Fibroblast of the aortic adventitia (primary cell): ENCODE results near the gene LTBR. TPM values are rescaled to one million over a fixed set of nuclear protein-coding genes. Genes with fewer than 3 reads are reported as not detected.

Source experiments
- DNase-seq: peaks from one replicate; pipeline ENCODE4 v3.0.0-alpha.2; 2010; ENCODE audit warnings: low read depth
- H3K4me3 ChIP-seq: 2 replicates; pipeline ENCODE4 v1.5.1; 2011; ENCODE audit warnings: low read depth, mild to moderate bottlenecking, control low read depth, low read length, moderate library complexity
- total RNA-seq: library from RNA; depleted of rRNA; stranded (reverse); fragments of >200 nt; gene quantifications from 2 replicates; pipeline ENCODE4 v1.2.3, GENCODE V29; 2012; ENCODE audit warnings: low replicate concordance
- TF ChIP-seq, protein P1 (sequence below): IDR thresholded peaks from 2 replicates; pipeline ENCODE4 v1.5.1; 2011; ENCODE audit warnings: mild to moderate bottlenecking, low read length, control low read depth, inconsistent platforms; ENCODE audit not compliant: insufficient read depth

Gene LTBR
- total RNA-seq, 1 donor, result 93.7 TPM

DNA sequence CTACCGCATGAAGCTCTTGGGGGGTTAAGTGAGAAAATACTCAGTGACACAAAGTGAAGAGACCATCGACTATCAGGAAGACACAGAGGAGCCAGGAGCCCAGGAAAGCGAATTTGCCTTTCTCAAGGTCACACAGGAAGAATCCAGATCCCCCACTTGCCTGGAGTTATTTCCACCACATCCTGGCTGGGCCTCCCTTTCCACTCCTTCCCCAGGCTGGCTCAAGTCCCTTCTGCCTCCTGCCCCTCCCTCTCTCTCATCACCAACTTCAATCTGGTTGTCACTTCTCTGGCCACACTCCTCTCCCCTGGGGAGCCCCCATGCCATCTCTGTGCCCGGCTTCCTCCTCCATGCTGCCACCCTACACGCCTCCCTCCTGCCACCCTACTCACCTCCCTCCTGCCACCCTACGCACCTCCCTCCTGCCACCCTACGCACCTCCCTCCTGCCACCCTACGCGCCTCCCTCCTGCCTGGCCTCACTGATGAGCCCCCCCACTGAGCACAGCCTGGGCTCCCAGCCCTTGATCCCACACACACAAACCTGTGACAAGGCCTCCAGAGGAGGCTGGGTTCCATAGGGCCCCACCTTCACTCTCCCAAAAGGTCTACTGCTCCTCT lies 14.9 kb upstream of the LTBR start:
- TF ChIP-seq, protein P1, sequence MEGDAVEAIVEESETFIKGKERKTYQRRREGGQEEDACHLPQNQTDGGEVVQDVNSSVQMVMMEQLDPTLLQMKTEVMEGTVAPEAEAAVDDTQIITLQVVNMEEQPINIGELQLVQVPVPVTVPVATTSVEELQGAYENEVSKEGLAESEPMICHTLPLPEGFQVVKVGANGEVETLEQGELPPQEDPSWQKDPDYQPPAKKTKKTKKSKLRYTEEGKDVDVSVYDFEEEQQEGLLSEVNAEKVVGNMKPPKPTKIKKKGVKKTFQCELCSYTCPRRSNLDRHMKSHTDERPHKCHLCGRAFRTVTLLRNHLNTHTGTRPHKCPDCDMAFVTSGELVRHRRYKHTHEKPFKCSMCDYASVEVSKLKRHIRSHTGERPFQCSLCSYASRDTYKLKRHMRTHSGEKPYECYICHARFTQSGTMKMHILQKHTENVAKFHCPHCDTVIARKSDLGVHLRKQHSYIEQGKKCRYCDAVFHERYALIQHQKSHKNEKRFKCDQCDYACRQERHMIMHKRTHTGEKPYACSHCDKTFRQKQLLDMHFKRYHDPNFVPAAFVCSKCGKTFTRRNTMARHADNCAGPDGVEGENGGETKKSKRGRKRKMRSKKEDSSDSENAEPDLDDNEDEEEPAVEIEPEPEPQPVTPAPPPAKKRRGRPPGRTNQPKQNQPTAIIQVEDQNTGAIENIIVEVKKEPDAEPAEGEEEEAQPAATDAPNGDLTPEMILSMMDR, result no peak
- no peak for DNase-seq
- no peak overlapping the region for H3K4me3 ChIP-seq

DNA sequence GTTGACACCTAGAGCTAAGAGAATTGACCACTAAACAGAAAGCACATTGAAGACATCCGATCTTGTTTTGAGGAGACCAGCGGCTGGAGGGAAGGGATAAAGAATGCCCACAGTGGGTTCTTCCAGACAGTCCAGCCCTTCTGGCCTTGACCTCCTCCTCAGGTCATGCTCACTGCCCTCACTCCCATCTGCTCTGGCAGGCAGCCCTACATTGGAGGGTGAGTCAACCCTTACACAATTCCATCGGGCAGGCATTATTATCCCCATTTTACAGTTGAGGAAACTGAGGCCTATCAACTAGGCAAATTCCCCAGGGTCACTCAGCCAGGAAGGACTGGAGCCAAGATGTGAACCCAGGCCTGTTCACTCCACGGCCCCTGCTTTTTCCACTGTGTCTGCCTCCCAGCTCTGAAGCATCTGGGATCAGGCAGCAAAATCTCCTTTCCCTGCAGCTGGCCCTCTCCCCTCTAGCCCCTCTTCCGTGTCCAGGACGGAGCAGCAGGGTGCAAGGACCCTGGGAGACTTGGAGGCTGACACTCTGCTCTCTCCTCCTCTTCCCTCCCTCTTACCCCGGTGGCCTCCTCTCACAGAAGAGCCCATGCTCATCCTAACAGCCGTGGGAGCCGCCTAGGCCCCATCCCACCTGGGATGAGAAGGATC lies 13.9 kb upstream of the LTBR start:
- TF ChIP-seq, protein P1, result no peak
- DNase-seq, result no peak
- H3K4me3 ChIP-seq, result no peak overlapping the region

DNA sequence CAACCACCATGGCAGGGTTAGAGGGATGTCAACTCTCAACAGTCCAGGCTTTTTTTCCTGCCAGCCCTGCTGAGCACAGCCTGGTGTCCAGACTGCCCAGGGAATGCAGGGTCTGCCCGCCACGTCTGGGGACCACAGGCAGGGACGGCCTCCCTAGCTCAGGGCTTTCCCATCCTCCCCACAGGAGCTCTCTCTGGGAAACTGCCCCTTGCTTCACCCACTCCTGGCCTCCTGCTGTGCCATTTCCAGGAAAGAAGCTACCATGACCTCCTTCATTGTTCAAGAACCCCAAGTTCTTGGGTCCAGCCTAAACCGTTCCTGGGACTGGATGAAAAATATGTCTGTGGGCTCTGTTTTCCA lies 13.4 kb upstream of the LTBR start:
- TF ChIP-seq, protein P1, result no peak
- no peak overlapping the region for H3K4me3 ChIP-seq
- DNase-seq, result no peak

DNA sequence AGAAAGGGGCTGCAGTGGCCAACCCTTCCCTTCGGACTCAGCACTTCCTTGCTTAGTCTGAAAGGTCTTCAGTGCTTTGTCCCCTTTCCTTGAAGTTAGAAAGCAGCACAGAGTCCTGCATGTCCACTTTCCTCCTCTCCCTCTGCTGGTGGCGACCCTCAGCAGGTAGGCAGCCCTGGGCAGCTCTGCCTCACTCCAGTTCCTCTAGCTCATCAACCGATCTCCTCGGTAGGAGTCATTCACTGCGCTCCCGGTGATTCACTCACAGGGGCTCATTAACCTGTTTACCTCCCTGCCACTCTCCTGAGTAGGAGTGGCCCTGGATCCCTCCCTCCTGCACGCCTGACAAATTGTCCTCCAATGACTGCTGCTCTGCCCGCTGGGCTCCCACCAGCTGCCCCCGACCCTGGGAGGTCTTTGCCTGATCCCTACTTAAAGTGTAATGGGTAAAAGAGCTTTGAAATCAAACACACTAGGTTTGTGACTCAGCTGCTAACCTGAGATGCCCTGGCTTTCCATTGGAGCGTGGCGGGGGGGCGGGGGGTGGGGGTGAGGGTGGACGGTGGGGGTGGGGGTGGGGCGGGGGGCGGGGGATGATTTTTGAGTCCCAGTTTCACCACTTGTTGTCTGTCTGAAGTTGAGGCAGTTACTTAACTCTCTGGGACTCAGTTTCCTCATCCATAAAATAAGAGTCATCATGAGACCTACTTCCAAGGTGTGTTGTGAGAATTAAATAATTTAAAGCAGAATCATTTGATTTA lies 12.8 kb upstream of the LTBR start:
- TF ChIP-seq, protein P1, result peak; percentile 25
- H3K4me3 ChIP-seq, result no peak overlapping the region
- DNase-seq, result no peak

GRCh38 chr12:6372403-6373003 lies 11.5 kb upstream of the LTBR start:
- TF ChIP-seq, protein P1, result no peak
- H3K4me3 ChIP-seq, result no peak overlapping the region
- peak; percentile 73 for DNase-seq

- TF ChIP-seq, protein P1, result no peak
- no peak overlapping the region for H3K4me3 ChIP-seq
- no peak for DNase-seq
These were observed 10.8 kb upstream of the LTBR start for GRCh38 chr12:6373022-6373787.
